GM20000 (cell line): Measurements from ENCODE around the gene TRAK1.

ENCODE experiments used
- DNase-seq: peaks from one replicate; pipeline ENCODE4 v3.0.0; 2012; ENCODE audit warnings: low spot score
- TF ChIP-seq, protein P1 (sequence below): IDR thresholded peaks from 2 replicates; pipeline ENCODE4 v1.5.1; 2012; ENCODE audit warnings: mild to moderate bottlenecking, control low read depth; ENCODE audit errors: extremely low read depth, missing control alignments

The TRAK1 gene

DNA sequence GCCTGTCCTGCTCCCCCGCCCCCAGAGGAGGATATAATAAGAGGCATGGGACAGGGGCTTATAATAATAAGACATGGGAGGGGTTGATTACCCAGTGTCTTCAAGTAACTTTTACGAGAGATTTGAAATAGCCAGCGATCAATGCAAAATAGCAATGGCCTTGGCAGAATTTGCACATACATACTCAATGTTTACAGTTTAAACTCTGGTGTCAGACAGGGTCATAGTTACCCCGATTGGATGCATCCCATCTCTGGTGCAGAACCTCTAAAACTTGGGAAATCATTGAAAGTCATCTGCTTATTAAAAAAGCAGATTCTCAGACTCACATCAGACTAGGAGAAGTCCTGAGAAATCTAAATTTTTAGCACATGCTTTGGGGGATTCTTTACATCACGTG, 61.0 kb downstream of the TRAK1 start:
- TF ChIP-seq, protein P1, sequence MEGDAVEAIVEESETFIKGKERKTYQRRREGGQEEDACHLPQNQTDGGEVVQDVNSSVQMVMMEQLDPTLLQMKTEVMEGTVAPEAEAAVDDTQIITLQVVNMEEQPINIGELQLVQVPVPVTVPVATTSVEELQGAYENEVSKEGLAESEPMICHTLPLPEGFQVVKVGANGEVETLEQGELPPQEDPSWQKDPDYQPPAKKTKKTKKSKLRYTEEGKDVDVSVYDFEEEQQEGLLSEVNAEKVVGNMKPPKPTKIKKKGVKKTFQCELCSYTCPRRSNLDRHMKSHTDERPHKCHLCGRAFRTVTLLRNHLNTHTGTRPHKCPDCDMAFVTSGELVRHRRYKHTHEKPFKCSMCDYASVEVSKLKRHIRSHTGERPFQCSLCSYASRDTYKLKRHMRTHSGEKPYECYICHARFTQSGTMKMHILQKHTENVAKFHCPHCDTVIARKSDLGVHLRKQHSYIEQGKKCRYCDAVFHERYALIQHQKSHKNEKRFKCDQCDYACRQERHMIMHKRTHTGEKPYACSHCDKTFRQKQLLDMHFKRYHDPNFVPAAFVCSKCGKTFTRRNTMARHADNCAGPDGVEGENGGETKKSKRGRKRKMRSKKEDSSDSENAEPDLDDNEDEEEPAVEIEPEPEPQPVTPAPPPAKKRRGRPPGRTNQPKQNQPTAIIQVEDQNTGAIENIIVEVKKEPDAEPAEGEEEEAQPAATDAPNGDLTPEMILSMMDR, result no peak
- DNase-seq, result no peak

DNA sequence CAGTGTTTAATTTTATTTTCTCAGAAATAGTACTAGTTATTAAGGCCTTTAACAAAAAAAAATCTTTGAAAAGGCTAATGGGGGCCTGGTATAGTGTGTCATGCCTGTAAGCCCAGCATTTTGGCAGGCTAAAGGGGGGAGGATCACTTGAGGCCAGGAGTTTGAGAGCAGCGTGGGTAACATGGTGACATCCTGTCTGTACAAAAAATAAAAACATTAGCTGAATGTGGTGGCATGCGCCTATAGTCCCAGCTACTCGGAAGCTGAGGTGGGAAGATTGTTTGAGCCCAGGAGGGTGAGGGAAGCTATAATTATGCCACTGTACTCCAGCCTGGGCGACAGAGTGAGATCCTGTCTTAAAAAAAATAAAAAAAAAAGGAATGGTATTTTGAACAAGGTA, 61.9 kb downstream of the TRAK1 start:
- TF ChIP-seq, protein P1, result no peak
- no peak for DNase-seq

DNA sequence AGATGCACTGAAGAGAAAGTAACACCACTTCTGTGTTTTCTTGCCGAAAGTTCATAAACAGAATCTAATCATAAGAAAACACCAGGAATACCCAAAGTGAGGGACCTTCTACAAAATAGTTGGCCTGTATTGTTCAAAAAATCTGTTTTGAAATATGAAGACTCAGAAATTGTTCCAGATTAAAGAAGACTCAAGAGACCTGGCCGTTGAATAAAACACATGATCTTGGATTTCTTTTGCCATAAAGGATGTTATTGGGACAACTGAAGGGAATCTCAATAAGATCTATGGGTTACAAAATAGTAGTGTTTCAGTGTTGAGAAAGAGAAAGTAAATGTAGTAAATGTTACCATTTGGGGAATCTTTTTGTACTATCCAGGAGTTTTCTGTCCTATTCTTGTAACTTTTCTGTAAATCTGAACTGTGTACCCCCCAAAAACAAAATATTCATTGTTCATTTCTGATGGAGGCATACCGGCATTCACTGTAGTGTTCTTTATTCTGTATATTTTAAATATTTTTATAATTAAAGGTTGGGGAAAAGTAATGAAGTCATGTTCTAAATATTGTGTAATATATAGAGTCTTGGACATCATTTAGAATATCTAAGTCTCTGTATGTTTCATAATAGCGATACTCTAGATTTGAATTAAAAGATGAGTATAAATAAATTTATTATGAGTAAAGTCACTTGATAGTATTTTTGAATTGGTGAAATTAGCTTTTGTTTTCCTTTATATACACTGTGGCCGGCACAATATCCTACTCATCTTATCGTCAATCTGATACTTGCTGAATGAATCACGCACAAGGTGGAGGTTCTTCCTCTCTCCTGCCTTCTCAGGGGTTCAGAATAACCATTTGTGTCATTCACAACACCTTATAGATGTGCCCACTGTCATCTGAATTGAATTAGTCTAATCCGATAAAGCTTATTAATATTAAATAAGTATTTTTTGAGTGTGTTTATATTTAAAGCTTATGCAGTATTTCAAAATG, 66.7 kb downstream of the TRAK1 start:
- peak; percentile 37 for DNase-seq
- TF ChIP-seq, protein P1, result no peak

GRCh38 chr3:42159147-42159546, 68.0 kb downstream of the TRAK1 start:
- no peak for DNase-seq
- TF ChIP-seq, protein P1, result no peak

- DNase-seq, result peak; percentile 45
- TF ChIP-seq, protein P1, result no peak
These were observed 68.7 kb downstream of the TRAK1 start for GRCh38 chr3:42159706-42160472.

DNA sequence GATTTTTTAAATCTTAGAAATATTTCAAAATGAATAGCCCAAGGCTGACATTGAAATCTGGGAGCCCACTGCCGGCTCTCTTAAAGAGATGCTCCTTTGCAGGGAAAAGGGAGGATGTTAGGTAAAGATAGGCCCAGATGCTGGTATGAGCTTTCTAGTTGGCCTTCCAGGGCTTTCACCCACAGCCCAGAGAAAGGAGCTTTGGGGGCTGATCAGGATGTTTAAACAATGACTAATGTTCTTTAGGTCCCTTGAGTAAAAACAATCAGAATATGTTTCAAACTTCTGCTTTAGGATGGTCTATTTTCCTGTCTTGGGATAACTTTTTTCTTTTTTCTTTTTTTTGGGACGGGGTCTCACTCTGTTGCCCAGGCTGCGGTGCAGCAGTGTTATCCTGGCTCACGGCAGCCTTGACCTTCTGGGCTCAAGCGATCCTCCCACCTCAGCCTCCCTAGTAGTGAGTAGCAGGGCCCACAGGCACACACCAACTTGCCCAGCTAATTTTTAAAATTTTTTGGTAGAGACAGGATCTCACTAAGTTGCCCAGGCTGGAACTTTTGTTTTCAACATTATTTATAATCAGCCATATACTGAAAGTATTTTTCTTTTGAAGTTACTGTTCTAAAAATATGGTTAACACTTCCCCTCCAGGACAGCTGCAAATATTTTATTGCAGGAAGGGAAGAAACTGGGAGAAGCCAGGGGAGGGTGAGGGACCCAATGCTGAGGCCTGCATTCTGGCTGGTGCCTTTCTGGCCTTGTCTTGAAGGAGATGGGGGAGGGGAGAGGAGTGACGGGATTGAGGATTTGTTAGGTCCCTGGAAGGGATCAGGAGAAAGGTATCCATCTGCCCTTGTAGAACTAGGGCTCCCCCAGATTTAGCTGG, 70.1 kb downstream of the TRAK1 start:
- no peak for DNase-seq
- TF ChIP-seq, protein P1, result no peak
